ENCODE measurements around the gene CBFB.
"Not testable (repeated sequence)": the region's sequence is repeated elsewhere in the genome, so short reads cannot be mapped to it uniquely, and the experiment has no call there.

The CBFB gene

GRCh38 chr16:67040166-67040565 is 11.2 kb downstream of the CBFB start:
- no peak overlapping the region for H3K4me3 ChIP-seq
- H3K27ac ChIP-seq, result no peak overlapping the region
- no peak for TF ChIP-seq CTCF (IDR thresholded peaks at IDR 0.05)
- DNase-seq (ENCODE audit: low spot score), result no peak

DNA sequence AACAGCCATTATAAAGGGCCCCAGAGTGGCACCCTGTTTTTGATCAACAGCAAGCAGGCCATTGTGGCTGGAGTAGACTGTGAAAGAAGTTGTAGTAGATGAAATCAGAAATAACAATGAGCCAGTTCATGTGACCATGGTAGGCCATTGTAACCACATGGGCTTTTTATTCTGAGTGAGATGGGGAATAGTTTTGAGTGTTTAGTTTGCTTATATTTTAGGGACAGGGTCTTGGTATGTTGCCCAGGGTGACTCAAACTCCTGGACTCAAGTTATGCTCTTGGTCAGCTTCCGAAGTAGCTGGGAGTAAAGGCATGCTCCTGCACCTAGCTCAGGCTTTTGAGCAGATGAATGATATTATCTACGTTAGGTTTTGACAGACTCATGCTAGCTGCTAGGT is 12.0 kb downstream of the CBFB start:
- DNase-seq (ENCODE audit: low spot score), result no peak
- no peak overlapping the region for H3K27ac ChIP-seq
- no peak overlapping the region for H3K4me3 ChIP-seq
- no peak for TF ChIP-seq CTCF (IDR thresholded peaks at IDR 0.05)

GRCh38 chr16:67041520-67041919 is 12.6 kb downstream of the CBFB start:
- DNase-seq (ENCODE audit: low spot score); H3K4me3 ChIP-seq; H3K27ac ChIP-seq: not testable (repeated sequence)

DNA sequence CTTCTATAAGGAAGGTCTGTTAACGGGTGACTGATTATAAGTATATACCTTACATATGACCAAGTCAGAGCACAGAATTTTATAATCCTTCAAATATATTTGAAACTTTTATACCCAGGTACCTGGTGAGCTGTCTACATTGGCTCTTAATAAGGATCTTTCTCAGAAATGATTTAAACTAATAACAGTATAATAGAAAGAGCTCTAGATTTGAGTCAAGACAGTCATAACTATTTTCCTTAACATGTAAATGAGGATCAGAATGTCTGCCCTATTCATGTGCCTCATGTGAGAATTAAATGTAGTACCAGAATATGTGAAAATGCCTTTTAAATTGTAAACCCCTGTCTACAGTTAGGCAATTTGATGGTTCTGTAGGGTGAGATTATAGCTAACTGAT is 14.5 kb downstream of the CBFB start:
- Histone ChIP-seq H3K4me3 (no peak overlapping the region), H3K27ac (no peak overlapping the region)
- TF ChIP-seq CTCF (IDR thresholded peaks at IDR 0.05), result no peak
- DNase-seq (ENCODE audit: low spot score), result no peak

GRCh38 chr16:67050796-67051195 is 21.8 kb downstream of the CBFB start:
- no peak for DNase-seq (ENCODE audit: low spot score)
- Histone ChIP-seq H3K27ac (no peak overlapping the region), H3K4me3 (no peak overlapping the region)
- no peak for TF ChIP-seq CTCF (IDR thresholded peaks at IDR 0.05)

DNA sequence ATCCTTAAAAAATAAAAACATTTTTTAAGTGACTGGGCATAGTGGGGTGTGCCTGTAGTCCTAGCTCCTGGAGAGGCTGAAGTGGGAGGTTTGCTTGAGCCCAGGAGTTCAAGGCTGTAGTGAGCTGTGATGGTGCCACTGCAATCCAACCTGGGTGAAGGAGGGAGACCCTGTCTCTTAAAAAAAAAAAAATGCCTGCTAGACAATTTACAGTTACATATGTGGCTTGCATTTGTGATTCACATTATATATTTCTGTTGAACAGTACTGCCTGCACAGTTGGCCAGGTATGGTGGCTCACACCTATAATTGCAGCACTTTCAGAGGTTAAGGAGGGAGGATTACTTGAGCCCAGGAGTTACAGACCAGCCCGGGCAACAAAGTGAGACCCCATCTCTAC is 23.4 kb downstream of the CBFB start:
- no peak for DNase-seq (ENCODE audit: low spot score)
- no peak overlapping the region for H3K27ac ChIP-seq
- TF ChIP-seq CTCF (IDR thresholded peaks at IDR 0.05), result no peak
- H3K4me3 ChIP-seq, result no peak overlapping the region

- TF ChIP-seq CTCF (IDR thresholded peaks at IDR 0.05), result no peak
- no peak overlapping the region for H3K27ac ChIP-seq
- no peak for DNase-seq (ENCODE audit: low spot score)
- no peak overlapping the region for H3K4me3 ChIP-seq
These were observed 24.9 kb downstream of the CBFB start for GRCh38 chr16:67053767-67054334.

GRCh38 chr16:67054901-67055300 is 26.0 kb downstream of the CBFB start:
- DNase-seq (ENCODE audit: low spot score), result no peak
- TF ChIP-seq CTCF (IDR thresholded peaks at IDR 0.05), result no peak
- Histone ChIP-seq H3K27ac (no peak overlapping the region), H3K4me3 (no peak overlapping the region)

All from coronary artery (tissue), 2 donors.